ENCODE measurements around the gene STK16. TPM values are rescaled to one million over a fixed set of nuclear protein-coding genes. Genes with fewer than 3 reads are reported as not detected.

Gene STK16
- total and polyA plus RNA-seq, 2 of the 13 experiments (the other 11 are each of a cell fraction or from before 2014, with no cell fraction given): 28.0 to 50.9 TPM

DNA sequence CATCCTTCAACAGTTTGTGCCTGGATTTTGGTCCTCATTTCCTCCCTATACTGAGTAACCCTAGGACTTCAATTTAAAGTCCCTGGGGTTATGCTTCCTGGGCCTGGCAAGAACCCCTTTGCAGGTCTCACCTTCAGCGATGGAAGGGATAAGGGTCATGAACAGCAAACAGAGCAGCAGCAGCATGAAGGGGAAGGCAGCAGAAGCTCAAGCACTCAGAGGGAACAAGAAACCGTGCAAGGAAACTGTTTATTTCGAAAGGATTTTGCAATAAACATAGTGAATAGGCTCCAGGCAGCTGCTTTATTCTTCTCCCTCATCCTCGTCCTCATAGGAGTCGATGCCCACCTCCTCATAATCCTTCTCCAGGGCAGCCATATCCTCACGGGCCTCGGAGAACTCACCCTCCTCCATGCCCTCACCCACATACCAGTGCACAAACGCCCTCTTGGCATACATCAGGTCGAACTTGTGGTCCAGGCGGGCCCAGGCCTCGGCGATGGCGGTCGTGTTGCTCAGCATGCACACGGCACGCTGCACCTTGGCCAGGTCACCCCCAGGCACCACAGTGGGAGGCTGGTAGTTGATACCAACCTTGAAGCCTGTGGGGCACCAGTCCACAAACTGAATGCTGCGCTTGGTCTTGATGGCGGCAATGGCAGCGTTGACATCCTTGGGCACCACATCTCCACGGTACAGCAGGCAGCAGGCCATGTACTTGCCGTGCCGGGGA is 4.9 kb downstream of the STK16 start:
- FAIRE-seq (no peak), ATAC-seq (no peak), DNase-seq (ENCODE audit: low spot score) (no peak)
- Histone ChIP-seq H4K20me1 (ENCODE audit: insufficient read depth, low read length) (no peaks in the 10 kb centered on the region), H3K4me2 (ENCODE audit: low read depth, low read length) (peak overlapping the region; percentile 94), H3K9me3 (ENCODE audit: low read length) (no peaks in the 10 kb centered on the region), H2AFZ (ENCODE audit: low read length) (no peak overlapping the region), H3K36me3 (replicated peaks in 1 of 2; ENCODE audit: control insufficient read depth in 1 of 2, insufficient read depth in 2 of 2, low read length in 2 of 2) (peaks cover 1 to 13% of the 10 kb centered on the region in 2 experiments; a peak in 4 of 5 replicates), H3K4me3 (replicated peaks in 1 of 3; ENCODE audit: insufficient read depth in 1 of 3, low read depth in 2 of 3, low read length in 3 of 3) (peak overlapping the region in 2 of 3 experiments; percentile 25 to 61; a peak in 4 of 6 replicates), H3K27me3 (ENCODE audit: control insufficient read depth in 1 of 2, insufficient read depth in 2 of 2, low read length in 2 of 2) (peaks cover 0 to 20% of the 10 kb centered on the region in 2 experiments; a peak in 3 of 5 replicates), H3K9ac (ENCODE audit: insufficient read depth, low read depth, low read length) (peak overlapping the region; percentile 80), H3K79me2 (ENCODE audit: insufficient read depth, low read length) (peaks cover 14% of the 10 kb centered on the region), H3K27ac (ENCODE audit: extremely low read length, insufficient read depth, low read length) (peak overlapping the region; percentile 91), H3K4me1 (ENCODE audit: insufficient read depth, low read length) (peaks cover 83% of the 10 kb centered on the region)
- ChIA-PET CTCF (ENCODE audit: low intra/inter-chr PET ratio, low total read pairs) (no interaction called here), POLR2A (interaction anchor here (0.9 to 5.7 kb wide), 22 partner anchors 8 to 468 kb away, joined by 3 to 73 read pairs (median 14); partner anchors contain the start of genes ABCB6, ANKZF1, ATG9A and CNPPD1)
- intact Hi-C loops (cut with micrococcal nuclease; ENCODE audit: unreplicated experiment): no loop called here
- no TSS peak for BruUV-seq (replicated peaks)
- WGBS (ENCODE audit: low lambda C conversion rate): 74% methylated on average over 22 of the region's 22 CpGs
- in situ Hi-C loops (cut with HindIII; ENCODE audit: extremely low pct_ligation_motif_present, low pct_unique_long_range_greater_than_20kb): no loop called here
- TF ChIP-seq SMYD3 (CRISPR knock-in tag; IDR thresholded peaks at IDR 0.05) (no peak), ZBTB20 (CRISPR knock-in tag; IDR thresholded peaks at IDR 0.05; ENCODE audit: borderline replicate concordance, low read depth) (no peak), ZNF225 (CRISPR knock-in tag; IDR thresholded peaks at IDR 0.05) (0 out of 2 replicates have a peak, but pooled peaks have one; percentile 49), CBX5 (CRISPR knock-in tag; IDR thresholded peaks at IDR 0.05; ENCODE audit: borderline replicate concordance) (0 out of 2 replicates have a peak, but pooled peaks have one; percentile 31), PCBP1 (IDR thresholded peaks at IDR 0.05; ENCODE audit: borderline replicate concordance, low read depth, low read length) (no peak), RBM39 (IDR thresholded peaks at IDR 0.05; ENCODE audit: low read depth, low read length, poor library complexity, severe bottlenecking) (no peak), ZNF563 (CRISPR knock-in tag; IDR thresholded peaks at IDR 0.05) (0 out of 2 replicates have a peak, but pooled peaks have one; percentile 46), RARA (CRISPR knock-in tag; IDR thresholded peaks at IDR 0.05) (no peak)
- TF ChIP-seq, protein P1, sequence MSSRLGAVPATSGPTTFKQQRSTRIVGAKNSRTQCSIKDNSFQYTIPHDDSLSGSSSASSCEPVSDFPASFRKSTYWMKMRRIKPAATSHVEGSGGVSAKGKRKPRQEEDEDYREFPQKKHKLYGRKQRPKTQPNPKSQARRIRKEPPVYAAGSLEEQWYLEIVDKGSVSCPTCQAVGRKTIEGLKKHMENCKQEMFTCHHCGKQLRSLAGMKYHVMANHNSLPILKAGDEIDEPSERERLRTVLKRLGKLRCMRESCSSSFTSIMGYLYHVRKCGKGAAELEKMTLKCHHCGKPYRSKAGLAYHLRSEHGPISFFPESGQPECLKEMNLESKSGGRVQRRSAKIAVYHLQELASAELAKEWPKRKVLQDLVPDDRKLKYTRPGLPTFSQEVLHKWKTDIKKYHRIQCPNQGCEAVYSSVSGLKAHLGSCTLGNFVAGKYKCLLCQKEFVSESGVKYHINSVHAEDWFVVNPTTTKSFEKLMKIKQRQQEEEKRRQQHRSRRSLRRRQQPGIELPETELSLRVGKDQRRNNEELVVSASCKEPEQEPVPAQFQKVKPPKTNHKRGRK (CRISPR knock-in tag; IDR thresholded peaks at IDR 0.05): 0 out of 2 replicates have a peak, but pooled peaks have one; percentile 34
- TF ChIP-seq, protein P2, sequence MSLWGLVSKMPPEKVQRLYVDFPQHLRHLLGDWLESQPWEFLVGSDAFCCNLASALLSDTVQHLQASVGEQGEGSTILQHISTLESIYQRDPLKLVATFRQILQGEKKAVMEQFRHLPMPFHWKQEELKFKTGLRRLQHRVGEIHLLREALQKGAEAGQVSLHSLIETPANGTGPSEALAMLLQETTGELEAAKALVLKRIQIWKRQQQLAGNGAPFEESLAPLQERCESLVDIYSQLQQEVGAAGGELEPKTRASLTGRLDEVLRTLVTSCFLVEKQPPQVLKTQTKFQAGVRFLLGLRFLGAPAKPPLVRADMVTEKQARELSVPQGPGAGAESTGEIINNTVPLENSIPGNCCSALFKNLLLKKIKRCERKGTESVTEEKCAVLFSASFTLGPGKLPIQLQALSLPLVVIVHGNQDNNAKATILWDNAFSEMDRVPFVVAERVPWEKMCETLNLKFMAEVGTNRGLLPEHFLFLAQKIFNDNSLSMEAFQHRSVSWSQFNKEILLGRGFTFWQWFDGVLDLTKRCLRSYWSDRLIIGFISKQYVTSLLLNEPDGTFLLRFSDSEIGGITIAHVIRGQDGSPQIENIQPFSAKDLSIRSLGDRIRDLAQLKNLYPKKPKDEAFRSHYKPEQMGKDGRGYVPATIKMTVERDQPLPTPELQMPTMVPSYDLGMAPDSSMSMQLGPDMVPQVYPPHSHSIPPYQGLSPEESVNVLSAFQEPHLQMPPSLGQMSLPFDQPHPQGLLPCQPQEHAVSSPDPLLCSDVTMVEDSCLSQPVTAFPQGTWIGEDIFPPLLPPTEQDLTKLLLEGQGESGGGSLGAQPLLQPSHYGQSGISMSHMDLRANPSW (CRISPR knock-in tag; IDR thresholded peaks at IDR 0.05; ENCODE audit: borderline replicate concordance): 0 out of 2 replicates have a peak, but pooled peaks have one; percentile 17
- TF ChIP-seq, protein P3, sequence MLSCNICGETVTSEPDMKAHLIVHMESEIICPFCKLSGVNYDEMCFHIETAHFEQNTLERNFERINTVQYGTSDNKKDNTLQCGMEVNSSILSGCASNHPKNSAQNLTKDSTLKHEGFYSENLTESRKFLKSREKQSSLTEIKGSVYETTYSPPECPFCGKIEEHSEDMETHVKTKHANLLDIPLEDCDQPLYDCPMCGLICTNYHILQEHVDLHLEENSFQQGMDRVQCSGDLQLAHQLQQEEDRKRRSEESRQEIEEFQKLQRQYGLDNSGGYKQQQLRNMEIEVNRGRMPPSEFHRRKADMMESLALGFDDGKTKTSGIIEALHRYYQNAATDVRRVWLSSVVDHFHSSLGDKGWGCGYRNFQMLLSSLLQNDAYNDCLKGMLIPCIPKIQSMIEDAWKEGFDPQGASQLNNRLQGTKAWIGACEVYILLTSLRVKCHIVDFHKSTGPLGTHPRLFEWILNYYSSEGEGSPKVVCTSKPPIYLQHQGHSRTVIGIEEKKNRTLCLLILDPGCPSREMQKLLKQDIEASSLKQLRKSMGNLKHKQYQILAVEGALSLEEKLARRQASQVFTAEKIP (CRISPR knock-in tag; IDR thresholded peaks at IDR 0.05; ENCODE audit: borderline replicate concordance): no peak
- TF ChIP-seq, protein P4, sequence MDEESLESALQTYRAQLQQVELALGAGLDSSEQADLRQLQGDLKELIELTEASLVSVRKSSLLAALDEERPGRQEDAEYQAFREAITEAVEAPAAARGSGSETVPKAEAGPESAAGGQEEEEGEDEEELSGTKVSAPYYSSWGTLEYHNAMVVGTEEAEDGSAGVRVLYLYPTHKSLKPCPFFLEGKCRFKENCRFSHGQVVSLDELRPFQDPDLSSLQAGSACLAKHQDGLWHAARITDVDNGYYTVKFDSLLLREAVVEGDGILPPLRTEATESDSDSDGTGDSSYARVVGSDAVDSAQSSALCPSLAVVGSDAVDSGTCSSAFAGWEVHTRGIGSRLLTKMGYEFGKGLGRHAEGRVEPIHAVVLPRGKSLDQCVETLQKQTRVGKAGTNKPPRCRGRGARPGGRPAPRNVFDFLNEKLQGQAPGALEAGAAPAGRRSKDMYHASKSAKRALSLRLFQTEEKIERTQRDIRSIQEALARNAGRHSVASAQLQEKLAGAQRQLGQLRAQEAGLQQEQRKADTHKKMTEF (CRISPR knock-in tag; IDR thresholded peaks at IDR 0.05): no peak
